GM15510 (cell line): ENCODE results near the gene ZBTB1.

ENCODE experiments used
- POLR2A ChIP-seq: IDR thresholded peaks from 3 replicates; pipeline ENCODE4 v1.6.1; 2011; ENCODE audit warnings: borderline replicate concordance; ENCODE audit not compliant: insufficient read length; ENCODE audit errors: extremely low read depth

The ZBTB1 gene

DNA sequence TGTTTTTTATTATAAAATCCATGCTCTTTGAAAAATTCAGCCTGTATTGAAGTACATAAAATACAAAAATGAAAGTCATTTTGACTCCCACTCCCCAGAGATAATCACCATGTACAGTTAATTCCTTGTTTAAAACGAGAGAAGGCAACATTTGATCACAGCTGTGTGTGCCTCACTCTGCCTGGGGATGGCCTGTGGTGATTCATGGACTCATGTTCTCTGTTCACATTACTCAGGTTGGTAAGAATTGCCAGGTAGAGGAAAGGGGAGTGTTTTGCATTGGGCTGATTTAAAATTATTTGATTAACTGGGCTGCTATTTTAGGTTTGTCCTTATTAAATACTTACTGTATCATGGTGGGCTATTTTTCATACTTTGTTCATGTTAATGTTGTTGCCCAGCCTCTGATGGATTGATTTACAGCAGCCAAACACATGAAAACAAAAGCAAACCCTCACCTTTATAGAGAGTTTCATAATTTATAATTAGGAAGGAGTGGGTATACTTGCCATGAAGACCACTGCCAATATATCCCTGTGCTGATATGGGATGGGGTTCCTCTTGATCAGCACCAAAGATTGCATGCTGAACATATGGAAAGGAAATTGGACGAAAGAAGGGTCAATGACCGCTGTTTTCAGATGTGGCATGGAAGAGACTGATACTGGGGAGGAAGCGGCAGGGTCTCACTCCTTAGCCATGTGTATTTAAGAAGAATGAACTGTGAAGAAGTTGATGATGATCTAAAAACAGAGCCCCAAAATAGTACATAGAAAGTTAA is 3.0 kb downstream of the ZBTB1 start:
- no peak for TF ChIP-seq POLR2A

GRCh38 chr14:64508215-64508776 is 3.7 kb downstream of the ZBTB1 start:
- TF ChIP-seq POLR2A: no peak

GRCh38 chr14:64509036-64509435 is 4.5 kb downstream of the ZBTB1 start:
- no peak for TF ChIP-seq POLR2A

- no peak for TF ChIP-seq POLR2A
Observed at GRCh38 chr14:64510825-64511671, 6.5 kb downstream of the ZBTB1 start.

DNA sequence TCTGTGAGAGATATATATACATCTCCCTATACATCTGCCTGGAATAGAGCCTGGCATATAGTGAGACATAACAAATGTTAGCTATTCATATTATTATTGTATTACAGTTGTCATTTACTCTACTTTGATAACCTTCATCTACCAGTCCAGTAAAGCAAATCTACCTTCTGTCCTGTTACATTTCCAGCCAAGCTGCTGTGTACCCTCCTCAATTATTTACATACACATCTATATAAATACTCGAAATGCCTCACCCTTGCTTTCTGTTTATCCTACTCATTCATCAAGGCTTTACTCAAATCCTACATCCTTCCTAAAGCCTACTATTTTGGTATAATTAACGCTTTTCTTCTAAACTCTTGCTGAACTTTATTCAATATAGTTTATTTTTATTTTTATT is 8.7 kb downstream of the ZBTB1 start:
- TF ChIP-seq POLR2A: no peak

- TF ChIP-seq POLR2A: no peak
Observed at GRCh38 chr14:64515053-64515452, 10.5 kb downstream of the ZBTB1 start.

DNA sequence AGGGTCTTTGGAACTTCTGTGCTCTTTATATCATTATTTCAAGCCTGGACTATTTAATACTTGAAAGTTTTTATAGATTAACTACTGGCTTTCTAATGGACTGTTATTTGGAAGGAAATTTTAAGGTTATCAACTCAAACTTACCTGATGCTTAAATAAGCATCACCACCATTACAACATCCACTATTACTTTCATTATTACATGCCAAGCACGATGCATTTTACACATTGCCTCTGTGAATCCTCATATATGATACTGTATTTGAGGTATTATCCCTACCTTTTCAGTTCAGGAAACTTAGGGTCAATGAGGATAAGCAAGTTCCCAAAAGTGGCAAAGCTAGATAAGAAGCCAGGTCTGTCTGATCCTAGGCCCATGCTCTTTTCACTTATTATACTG is 12.4 kb downstream of the ZBTB1 start:
- no peak for TF ChIP-seq POLR2A

GRCh38 chr14:64518229-64518628 is 13.7 kb downstream of the ZBTB1 start:
- no peak for TF ChIP-seq POLR2A

DNA sequence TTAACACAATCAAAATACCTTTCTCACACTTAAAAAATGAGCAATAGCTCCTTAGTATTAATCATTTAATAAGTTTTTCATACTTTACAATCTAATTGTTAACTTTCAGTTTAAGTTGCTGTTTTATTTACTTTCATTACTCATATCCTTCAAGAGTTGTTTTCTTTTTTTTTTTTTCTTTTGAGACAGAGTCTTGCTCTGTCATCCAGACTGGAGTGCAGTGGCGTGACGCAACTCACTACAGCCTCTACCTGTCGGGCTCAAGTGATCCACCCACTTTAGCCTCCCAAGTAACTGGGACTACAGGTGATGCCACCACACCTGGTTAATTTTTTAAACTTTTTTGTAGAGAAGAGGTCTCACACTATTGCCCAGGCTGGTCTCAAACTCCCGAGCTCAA is 16.1 kb downstream of the ZBTB1 start:
- no peak for TF ChIP-seq POLR2A

DNA sequence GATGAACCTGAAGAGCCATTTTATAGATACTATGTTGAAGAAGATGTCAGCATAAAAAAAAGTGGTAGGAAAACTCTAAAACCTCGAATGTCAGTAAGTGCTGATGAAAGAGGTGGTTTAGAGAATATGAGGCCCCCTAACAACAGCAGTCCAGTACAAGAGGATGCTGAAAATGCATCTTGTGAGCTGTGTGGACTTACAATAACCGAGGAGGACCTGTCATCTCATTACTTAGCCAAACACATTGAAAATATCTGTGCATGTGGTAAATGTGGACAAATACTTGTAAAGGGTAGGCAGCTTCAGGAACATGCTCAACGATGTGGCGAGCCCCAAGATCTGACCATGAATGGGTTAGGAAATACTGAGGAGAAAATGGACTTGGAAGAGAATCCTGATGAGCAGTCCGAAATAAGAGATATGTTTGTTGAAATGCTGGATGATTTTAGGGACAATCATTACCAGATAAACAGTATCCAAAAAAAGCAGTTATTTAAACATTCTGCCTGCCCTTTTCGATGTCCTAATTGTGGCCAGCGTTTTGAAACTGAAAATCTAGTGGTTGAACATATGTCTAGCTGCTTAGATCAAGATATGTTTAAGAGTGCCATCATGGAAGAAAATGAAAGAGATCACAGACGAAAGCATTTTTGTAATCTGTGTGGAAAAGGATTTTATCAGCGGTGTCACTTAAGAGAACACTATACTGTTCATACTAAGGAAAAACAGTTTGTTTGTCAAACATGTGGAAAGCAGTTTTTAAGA is 18.2 kb downstream of the ZBTB1 start:
- no peak for TF ChIP-seq POLR2A

DNA sequence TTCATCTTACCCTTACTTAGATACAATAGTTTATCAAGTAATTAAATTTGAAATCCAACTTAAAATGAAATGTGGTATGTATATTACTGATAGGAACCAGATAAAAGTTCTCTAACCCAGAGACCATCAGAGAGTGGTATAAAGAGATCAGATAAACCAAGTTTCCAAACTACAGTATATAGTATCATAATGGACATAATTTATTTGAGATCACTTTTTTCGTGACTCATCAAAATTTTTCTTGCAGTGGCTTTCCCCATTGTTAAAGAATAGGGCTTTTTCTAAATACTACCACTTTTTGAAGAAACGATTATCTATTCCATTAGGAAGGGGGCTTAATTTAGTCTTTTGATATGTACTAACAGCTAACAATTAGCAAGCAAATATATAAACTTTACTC is 20.8 kb downstream of the ZBTB1 start:
- TF ChIP-seq POLR2A: no peak

GRCh38 chr14:64531567-64531966 is 27.0 kb downstream of the ZBTB1 start:
- no peak for TF ChIP-seq POLR2A

GRCh38 chr14:64536488-64537245 is 32.1 kb downstream of the ZBTB1 start:
- no peak for TF ChIP-seq POLR2A
